Endodermal cell (in vitro differentiated cells): ENCODE results near the gene CAMKMT. TPM values are rescaled to one million over a fixed set of nuclear protein-coding genes. Genes with fewer than 3 reads are reported as not detected.
A peak's percentile ranks its signal among the peaks of the same experiment; 100 is the strongest.

Experiments used
- DNase-seq: peaks from one replicate; pipeline ENCODE4 v3.0.0-alpha.2; 2017
- H3K27ac ChIP-seq: 2 replicates; pipeline ENCODE4 v1.5.1; 2013; ENCODE audit warnings: mild to moderate bottlenecking, low read depth, low read length, moderate library complexity
- H3K27me3 ChIP-seq: 2 replicates; pipeline ENCODE4 v1.6.1; 2013; ENCODE audit warnings: mild to moderate bottlenecking, low read length, moderate library complexity; ENCODE audit not compliant: insufficient read depth, control insufficient read depth, poor library complexity, severe bottlenecking
- H3K36me3 ChIP-seq: 2 replicates; pipeline ENCODE4 v1.7.0; 2013; ENCODE audit warnings: mild to moderate bottlenecking, low read length, moderate library complexity; ENCODE audit not compliant: control insufficient read depth, insufficient read depth
- H3K4me1 ChIP-seq: one replicate; pipeline ENCODE4 v1.7.0; 2013; ENCODE audit warnings: low read length; ENCODE audit not compliant: control insufficient read depth, insufficient read depth
- H3K4me3 ChIP-seq: 2 replicates; pipeline ENCODE4 v1.5.1; 2013; ENCODE audit warnings: mild to moderate bottlenecking, low read length, moderate library complexity
- H3K9ac ChIP-seq: 2 replicates; pipeline ENCODE4 v1.6.1; 2013; ENCODE audit warnings: mild to moderate bottlenecking, low read length, moderate library complexity; ENCODE audit not compliant: poor library complexity, severe bottlenecking; ENCODE audit errors: extremely low read depth
- H3K9me3 ChIP-seq: 2 replicates; pipeline ENCODE4 v1.6.1; 2013; ENCODE audit warnings: mild to moderate bottlenecking, low read length, moderate library complexity; ENCODE audit not compliant: control insufficient read depth
- H3K27ac Mint-ChIP-seq: 2 replicates; pipeline ENCODE4 v1.8.0; 2020; ENCODE audit warnings: mixed read lengths
- H3K27me3 Mint-ChIP-seq: 2 replicates; pipeline ENCODE4 v1.8.0; 2021; ENCODE audit warnings: mild to moderate bottlenecking, mixed read lengths; ENCODE audit not compliant: insufficient read depth
- H3K36me3 Mint-ChIP-seq: 2 replicates; pipeline ENCODE4 v1.8.0; 2020; ENCODE audit warnings: low read depth, mixed read lengths
- H3K4me1 Mint-ChIP-seq: 2 replicates; pipeline ENCODE4 v1.8.0; 2020; ENCODE audit warnings: mixed read lengths
- H3K4me3 Mint-ChIP-seq: 2 replicates; pipeline ENCODE4 v1.8.0; 2020; ENCODE audit warnings: mild to moderate bottlenecking, moderate library complexity, mixed read lengths
- H3K9me3 Mint-ChIP-seq: 2 replicates; pipeline ENCODE4 v1.8.0; 2020; ENCODE audit warnings: mild to moderate bottlenecking, mixed read lengths
- WGBS, 2 experiments: methylation state at CpG; one replicate each; pipeline versions ENCODE4 v1.1.5 to v1.1.7; 2013; ENCODE audit warnings: missing lambda C conversion rate in 2 of 2, mixed read lengths in 1 of 2; ENCODE audit not compliant: insufficient coverage in 1 of 2, insufficient read length in 1 of 2; 5-methylcytosine and 5-hydroxymethylcytosine counted together
- total RNA-seq, 2 donors: library from RNA; stranded (reverse); fragmentation: NEBNext Ultra II Directional in 1 of 2; extraction: Animal tissue kit (Norgen Biotek cat#: 25700) in 1 of 2; gene quantifications; 2 replicates in 1 of 2; 3 replicates in 1 of 2; pipeline ENCODE4 v1.2.1, GENCODE V29; 2021
- TF ChIP-seq, protein P1 (sequence below): fragments of 200-600 bp; sonication (generic); conservative IDR thresholded peaks from 2 replicates; pipeline ENCODE4 v1.5.0; 2021; ENCODE audit warnings: antibody characterized with exemption, mild to moderate bottlenecking

CAMKMT gene
- total RNA-seq, 2 donors from 2014 or later: 31.4 to 57.5 TPM

DNA sequence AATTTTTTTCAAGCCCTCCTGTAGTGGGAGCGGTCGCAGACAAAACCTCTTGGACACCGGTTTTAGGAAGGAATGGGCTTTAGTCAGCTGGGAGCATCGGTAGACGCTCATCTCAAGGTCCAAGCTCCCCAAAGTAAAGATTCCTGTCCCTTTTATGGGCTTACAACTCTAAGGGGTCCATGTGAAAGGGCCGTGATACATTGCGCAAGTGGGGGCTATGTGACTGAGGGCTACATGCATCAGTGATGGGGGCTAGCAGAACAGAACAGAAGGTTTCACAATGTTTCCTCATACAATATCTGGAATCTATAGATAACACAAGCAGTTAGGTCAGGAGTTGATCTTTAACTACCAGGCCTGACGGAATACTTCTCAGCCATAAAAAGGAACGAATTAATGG lies 62.5 kb downstream of the CAMKMT start:
- Mint-ChIP-seq H3K36me3 (peaks cover 26% of the 10 kb centered on the region), H3K4me3 (no peak overlapping the region), H3K27me3 (peaks cover 3% of the 10 kb centered on the region), H3K9me3 (peaks cover 22% of the 10 kb centered on the region), H3K27ac (no peak overlapping the region), H3K4me1 (peaks cover 9% of the 10 kb centered on the region)
- Histone ChIP-seq H3K27me3 (no peaks in the 10 kb centered on the region), H3K4me1 (peaks cover 11% of the 10 kb centered on the region), H3K36me3 (no peaks in the 10 kb centered on the region), H3K27ac (no peak overlapping the region), H3K9me3 (peaks cover 20% of the 10 kb centered on the region), H3K4me3 (no peak overlapping the region), H3K9ac (no peak overlapping the region)
- DNase-seq: no peak
- WGBS, 2 experiments: 96 to 98% methylated on average over 7 to 9 of the region's 9 CpGs
- TF ChIP-seq, protein P1, sequence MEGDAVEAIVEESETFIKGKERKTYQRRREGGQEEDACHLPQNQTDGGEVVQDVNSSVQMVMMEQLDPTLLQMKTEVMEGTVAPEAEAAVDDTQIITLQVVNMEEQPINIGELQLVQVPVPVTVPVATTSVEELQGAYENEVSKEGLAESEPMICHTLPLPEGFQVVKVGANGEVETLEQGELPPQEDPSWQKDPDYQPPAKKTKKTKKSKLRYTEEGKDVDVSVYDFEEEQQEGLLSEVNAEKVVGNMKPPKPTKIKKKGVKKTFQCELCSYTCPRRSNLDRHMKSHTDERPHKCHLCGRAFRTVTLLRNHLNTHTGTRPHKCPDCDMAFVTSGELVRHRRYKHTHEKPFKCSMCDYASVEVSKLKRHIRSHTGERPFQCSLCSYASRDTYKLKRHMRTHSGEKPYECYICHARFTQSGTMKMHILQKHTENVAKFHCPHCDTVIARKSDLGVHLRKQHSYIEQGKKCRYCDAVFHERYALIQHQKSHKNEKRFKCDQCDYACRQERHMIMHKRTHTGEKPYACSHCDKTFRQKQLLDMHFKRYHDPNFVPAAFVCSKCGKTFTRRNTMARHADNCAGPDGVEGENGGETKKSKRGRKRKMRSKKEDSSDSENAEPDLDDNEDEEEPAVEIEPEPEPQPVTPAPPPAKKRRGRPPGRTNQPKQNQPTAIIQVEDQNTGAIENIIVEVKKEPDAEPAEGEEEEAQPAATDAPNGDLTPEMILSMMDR: no peak

GRCh38 chr2:44429034-44429433 lies 67.3 kb downstream of the CAMKMT start:
- no peak overlapping the region for H3K27ac Mint-ChIP-seq
- WGBS, 2 experiments: 100% methylated on average over 1 of the region's 1 CpG; no CpG with 5 or more reads in 1 of the 2 experiments
- H3K36me3 Mint-ChIP-seq: peaks cover 12% of the 10 kb centered on the region
- peaks cover 10% of the 10 kb centered on the region for H3K9me3 Mint-ChIP-seq
- DNase-seq: no peak
- TF ChIP-seq, protein P1: no peak
- no peak overlapping the region for H3K4me3 ChIP-seq
- H3K4me3 Mint-ChIP-seq: no peak overlapping the region
- peaks cover 16% of the 10 kb centered on the region for H3K4me1 ChIP-seq
- no peaks in the 10 kb centered on the region for H3K36me3 ChIP-seq
- H3K27me3 Mint-ChIP-seq: peaks cover 2% of the 10 kb centered on the region
- no peak overlapping the region for H3K9ac ChIP-seq
- H3K27ac ChIP-seq: no peak overlapping the region
- H3K9me3 ChIP-seq: peaks cover 7% of the 10 kb centered on the region
- H3K4me1 Mint-ChIP-seq: peaks cover 34% of the 10 kb centered on the region
- no peaks in the 10 kb centered on the region for H3K27me3 ChIP-seq

- Histone ChIP-seq H3K27me3 (no peaks in the 10 kb centered on the region), H3K27ac (no peak overlapping the region), H3K9me3 (peaks cover 7% of the 10 kb centered on the region), H3K36me3 (no peaks in the 10 kb centered on the region), H3K4me1 (peaks cover 16% of the 10 kb centered on the region), H3K4me3 (no peak overlapping the region), H3K9ac (no peak overlapping the region)
- Mint-ChIP-seq H3K9me3 (peaks cover 10% of the 10 kb centered on the region), H3K27ac (peak overlapping the region; percentile 22), H3K36me3 (peaks cover 12% of the 10 kb centered on the region), H3K27me3 (peaks cover 2% of the 10 kb centered on the region), H3K4me1 (peaks cover 42% of the 10 kb centered on the region), H3K4me3 (no peak overlapping the region)
- 0% methylated on average over 1 of the region's 1 CpG; no CpG with 5 or more reads in 1 of the 2 experiments for WGBS, 2 experiments
- TF ChIP-seq, protein P1: no peak
- peak; percentile 64 for DNase-seq
These were observed 68.6 kb downstream of the CAMKMT start for GRCh38 chr2:44430342-44430741.
